Caco-2 (cell line): ENCODE data around the gene SLC29A3. TPM values are rescaled to one million over a fixed set of nuclear protein-coding genes. Genes with fewer than 3 reads are reported as not detected.

ENCODE experiments used
- BruUV-seq: library from RNA; stranded (reverse); fragments of 400-500 nt; replicated peaks from 2 replicates; lab custom pipeline; 2021; lab: Mats Ljungman, UMichigan
- CTCF ChIA-PET: fragments of 300-600 bp; sonication (Branson Sonifier 250); formaldehyde crosslinking; loops from one replicate; lab custom pipeline; 2022; ENCODE audit warnings: antibody characterized with exemption; lab: Charles Lee
- POLR2A ChIA-PET: fragments of 300-600 bp; sonication (Branson Sonifier 250); formaldehyde crosslinking; loops from one replicate; lab custom pipeline; 2022; ENCODE audit warnings: antibody characterized with exemption; lab: Charles Lee
- DNase-seq, 2 experiments: peaks; one replicate each; pipeline versions ENCODE4 v3.0.0 to v3.0.0-alpha.2; 2020 to 2022
- H3K27me3 ChIP-seq: replicated peaks from 2 replicates; pipeline ENCODE4 v1.6.0; 2011; ENCODE audit warnings: low read length; ENCODE audit not compliant: control insufficient read depth, insufficient read depth
- H3K36me3 ChIP-seq: 2 replicates; pipeline ENCODE4 v1.5.1; 2011; ENCODE audit warnings: low read length; ENCODE audit not compliant: control insufficient read depth, insufficient read depth
- H3K4me1 ChIP-seq: fragments of 250-450 bp; sonication (Bioruptor Pico); 2 replicates; pipeline ENCODE4 v1.5.1; 2020; ENCODE audit warnings: mild to moderate bottlenecking
- H3K4me3 ChIP-seq: 2 replicates; pipeline ENCODE4 v1.5.1; 2011; ENCODE audit warnings: low read depth, mild to moderate bottlenecking, control low read depth, low read length
- H3K9me3 ChIP-seq: fragments of 250-450 bp; sonication (Bioruptor Pico); 2 replicates; pipeline ENCODE4 v1.5.1; 2020; ENCODE audit warnings: mild to moderate bottlenecking, moderate library complexity
- H3K27ac Mint-ChIP-seq: one replicate; pipeline ENCODE4 v1.8.0; 2022; ENCODE audit warnings: mixed read lengths; ENCODE audit not compliant: unreplicated experiment
- H3K27me3 Mint-ChIP-seq: one replicate; pipeline ENCODE4 v1.8.0; 2022; ENCODE audit warnings: mixed read lengths; ENCODE audit not compliant: insufficient read depth, unreplicated experiment
- H3K36me3 Mint-ChIP-seq: one replicate; pipeline ENCODE4 v1.8.0; 2022; ENCODE audit warnings: mild to moderate bottlenecking, mixed read lengths; ENCODE audit not compliant: insufficient read depth, unreplicated experiment
- H3K4me1 Mint-ChIP-seq: one replicate; pipeline ENCODE4 v1.8.0; 2022; ENCODE audit warnings: low read depth, mixed read lengths; ENCODE audit not compliant: unreplicated experiment
- H3K4me3 Mint-ChIP-seq: one replicate; pipeline ENCODE4 v1.8.0; 2022; ENCODE audit warnings: mild to moderate bottlenecking, moderate library complexity, mixed read lengths; ENCODE audit not compliant: unreplicated experiment
- H3K9me3 Mint-ChIP-seq: one replicate; pipeline ENCODE4 v1.8.0; 2022; ENCODE audit warnings: mixed read lengths; ENCODE audit not compliant: unreplicated experiment
- CTCF ChIP-seq, 2 experiments: fragments of 200-600 bp in 1 of 2; IDR thresholded peaks; 1 replicate in 1 of 2; 2 replicates in 1 of 2; pipeline versions ENCODE4 v1.5.1 to v1.8.0; 2011 to 2022; ENCODE audit warnings: antibody characterized with exemption in 1 of 2, control low read depth in 1 of 2, inconsistent platforms in 1 of 2, low read depth in 1 of 2, low read length in 1 of 2, mild to moderate bottlenecking in 1 of 2, moderate library complexity in 1 of 2; ENCODE audit not compliant: insufficient read depth in 1 of 2, severe bottlenecking in 1 of 2, unreplicated experiment in 1 of 2
- intact Hi-C: fragments of 100-400 bp; cut with micrococcal nuclease; formaldehyde crosslinking; loops from one replicate; pipeline ENCODE4 v1.10.0; 2022; ENCODE audit not compliant: unreplicated experiment
- total RNA-seq: library from RNA; stranded (reverse); gene quantifications from 2 replicates; pipeline ENCODE4 v1.2.3, GENCODE V29; 2022

Gene SLC29A3
- total RNA-seq, 1 experiment from 2014 or later = 20.7 TPM

- no peak overlapping the region for H3K27ac Mint-ChIP-seq
- H3K4me1 Mint-ChIP-seq = no peaks in the 10 kb centered on the region
- Histone ChIP-seq H3K27me3 (no peaks in the 10 kb centered on the region; the same call in 1 of the 2 replicates), H3K4me3 (no peak overlapping the region), H3K36me3 (no peaks in the 10 kb centered on the region), H3K4me1 (peaks cover 8% of the 10 kb centered on the region), H3K9me3 (no peaks in the 10 kb centered on the region; the same call in 1 of the 2 replicates)
- peaks cover 15% of the 10 kb centered on the region for H3K27me3 Mint-ChIP-seq
- BruUV-seq = no TSS peak
- POLR2A ChIA-PET = no interaction called here
- CTCF ChIA-PET = no interaction called here
- DNase-seq = peak in 1 of 2 experiments; percentile 28
- no peaks in the 10 kb centered on the region for H3K36me3 Mint-ChIP-seq
- no peak overlapping the region for H3K4me3 Mint-ChIP-seq
- TF ChIP-seq CTCF (IDR thresholded peaks at IDR 0.05; ENCODE audit: insufficient read depth in 1 of 2, low read depth in 1 of 2, low read length in 1 of 2, severe bottlenecking in 1 of 2, unreplicated experiment in 1 of 2) = no peak
- no peaks in the 10 kb centered on the region for H3K9me3 Mint-ChIP-seq
- intact Hi-C loops = no loop called here
Observed at GRCh38 chr10:71389768-71390460, 70.9 kb downstream of the SLC29A3 start.

GRCh38 chr10:71390461-71390835, 71.4 kb downstream of the SLC29A3 start:
- intact Hi-C loops = no loop called here
- H3K27me3 Mint-ChIP-seq = peaks cover 19% of the 10 kb centered on the region
- H3K27ac Mint-ChIP-seq = no peak overlapping the region
- no peak overlapping the region for H3K4me3 Mint-ChIP-seq
- TF ChIP-seq CTCF (IDR thresholded peaks at IDR 0.05; ENCODE audit: insufficient read depth in 1 of 2, low read depth in 1 of 2, low read length in 1 of 2, severe bottlenecking in 1 of 2, unreplicated experiment in 1 of 2) = no peak
- Histone ChIP-seq H3K4me3 (no peak overlapping the region), H3K4me1 (peaks cover 8% of the 10 kb centered on the region), H3K9me3 (no peaks in the 10 kb centered on the region; the same call in 1 of the 2 replicates), H3K36me3 (no peaks in the 10 kb centered on the region), H3K27me3 (no peaks in the 10 kb centered on the region; the same call in none of the 2 replicates)
- no peaks in the 10 kb centered on the region for H3K4me1 Mint-ChIP-seq
- no peaks in the 10 kb centered on the region for H3K36me3 Mint-ChIP-seq
- DNase-seq = no peak
- no TSS peak for BruUV-seq
- ChIA-PET POLR2A (no interaction called here), CTCF (no interaction called here)
- H3K9me3 Mint-ChIP-seq = no peaks in the 10 kb centered on the region

GRCh38 chr10:71390921-71391690, 72.0 kb downstream of the SLC29A3 start:
- POLR2A ChIA-PET = no interaction called here
- Histone ChIP-seq H3K4me1 (peaks cover 8% of the 10 kb centered on the region), H3K36me3 (no peaks in the 10 kb centered on the region), H3K27me3 (no peaks in the 10 kb centered on the region; the same call in none of the 2 replicates), H3K9me3 (no peaks in the 10 kb centered on the region; the same call in 1 of the 2 replicates), H3K4me3 (no peak overlapping the region)
- CTCF ChIA-PET = no interaction called here
- BruUV-seq = no TSS peak
- Mint-ChIP-seq H3K27me3 (peaks cover 25% of the 10 kb centered on the region), H3K27ac (no peak overlapping the region), H3K4me1 (no peaks in the 10 kb centered on the region), H3K36me3 (no peaks in the 10 kb centered on the region), H3K4me3 (no peak overlapping the region), H3K9me3 (no peaks in the 10 kb centered on the region)
- intact Hi-C loops = no loop called here
- TF ChIP-seq CTCF (IDR thresholded peaks at IDR 0.05; ENCODE audit: insufficient read depth in 1 of 2, low read depth in 1 of 2, low read length in 1 of 2, severe bottlenecking in 1 of 2, unreplicated experiment in 1 of 2) = no peak
- peak in 1 of 2 experiments; percentile 23 for DNase-seq
